Smooth muscle cell (in vitro differentiated cells): ENCODE measurements around the gene NFIB. TPM values are rescaled to one million over a fixed set of nuclear protein-coding genes. Genes with fewer than 3 reads are reported as not detected.

ENCODE experiments used
- DNase-seq: peaks from one replicate; lab custom pipeline; 2025; ENCODE audit not compliant: unreplicated experiment; lab: John Stamatoyannopoulos, UW
- H2AFZ ChIP-seq: fragments of 200-600 bp; sonication (generic); 2 replicates; pipeline ENCODE4 v1.6.0; 2016; ENCODE audit warnings: antibody characterized with exemption, low read depth, mild to moderate bottlenecking
- H3F3A ChIP-seq: fragments of 200-600 bp; sonication (generic); 2 replicates; pipeline ENCODE4 v1.6.0; 2017; ENCODE audit warnings: antibody characterized with exemption, low read depth
- H3K27ac ChIP-seq: fragments of 200-600 bp; sonication (generic); 2 replicates; pipeline ENCODE4 v1.5.1; 2016; ENCODE audit warnings: low read depth, mild to moderate bottlenecking
- H3K27me3 ChIP-seq: fragments of 200-600 bp; sonication (generic); 2 replicates; pipeline ENCODE4 v1.6.1; 2016; ENCODE audit warnings: low read depth, mild to moderate bottlenecking
- H3K36me3 ChIP-seq: fragments of 200-600 bp; sonication (generic); 2 replicates; pipeline ENCODE4 v1.5.1; 2016; ENCODE audit warnings: low read depth
- H3K4me1 ChIP-seq: fragments of 200-600 bp; sonication (generic); 2 replicates; pipeline ENCODE4 v1.5.1; 2016; ENCODE audit warnings: low read depth
- H3K4me2 ChIP-seq: fragments of 200-600 bp; sonication (generic); 2 replicates; pipeline ENCODE4 v1.6.0; 2016; ENCODE audit warnings: mild to moderate bottlenecking
- H3K4me3 ChIP-seq: fragments of 200-600 bp; sonication (generic); 2 replicates; pipeline ENCODE4 v1.5.1; 2016; ENCODE audit warnings: mild to moderate bottlenecking
- H3K79me2 ChIP-seq: fragments of 200-600 bp; sonication (generic); 2 replicates; pipeline ENCODE4 v1.6.0; 2016; ENCODE audit warnings: low read depth, mild to moderate bottlenecking
- H3K9ac ChIP-seq: fragments of 200-600 bp; sonication (generic); 2 replicates; pipeline ENCODE4 v1.6.0; 2016; ENCODE audit warnings: low read depth
- H3K9me3 ChIP-seq: fragments of 200-600 bp; sonication (generic); replicated peaks from 2 replicates; pipeline ENCODE4 v1.5.1; 2016; ENCODE audit warnings: low read depth
- H4K20me1 ChIP-seq: fragments of 200-600 bp; sonication (generic); 2 replicates; pipeline ENCODE4 v1.6.0; 2016; ENCODE audit warnings: low read depth
- WGBS: methylation state at CpG from one replicate; pipeline ENCODE4 v1.1.7; 2016; ENCODE audit warnings: low lambda C conversion rate; 5-methylcytosine and 5-hydroxymethylcytosine counted together
- polyA plus RNA-seq: library from polyadenylated mRNA; unstranded; fragments of >200 nt; fragmentation: Nextera tagmentation; extraction: Ambion mirVana; gene quantifications from 2 replicates; pipeline ENCODE4 v1.2.1, GENCODE V29; 2016
- total RNA-seq: library from RNA; depleted of rRNA; stranded (reverse); fragments of >200 nt; gene quantifications from 2 replicates; pipeline ENCODE4 v1.2.3, GENCODE V29; 2014
- TF ChIP-seq, protein P1 (sequence below): fragments of 200-600 bp; sonication (generic); IDR thresholded peaks from 2 replicates; pipeline ENCODE4 v1.5.1; 2017; ENCODE audit warnings: borderline replicate concordance, mild to moderate bottlenecking, antibody characterized with exemption; ENCODE audit not compliant: insufficient read depth, poor library complexity, severe bottlenecking

NFIB gene
- total and polyA plus RNA-seq, 2 experiments from 2014 or later: 0.93 to 1.7 TPM

DNA sequence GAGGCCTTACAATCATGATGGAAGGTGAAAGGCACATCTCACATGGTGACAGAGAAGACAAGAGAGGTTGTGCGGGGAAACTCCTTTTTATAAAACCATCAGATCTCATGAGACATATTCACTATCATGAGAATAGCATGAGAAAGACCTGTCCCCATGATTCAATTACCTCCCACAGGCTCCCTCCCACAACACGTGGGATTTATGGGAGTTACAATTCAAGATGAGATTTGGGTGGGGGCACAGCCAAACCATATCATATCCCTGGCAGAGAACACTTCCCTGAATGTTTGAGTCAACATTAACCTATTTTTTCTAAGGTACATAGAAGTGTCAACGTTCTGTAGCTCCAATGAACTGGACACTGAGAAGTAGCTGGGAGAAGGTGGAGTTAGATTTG, 280.9 kb downstream of the NFIB start:
- 92% methylated on average over 3 of the region's 3 CpGs for WGBS
- H3K27me3 ChIP-seq: no peaks in the 10 kb centered on the region

More for the DNA sequence above, 280.9 kb downstream of the NFIB start:
- Histone ChIP-seq H3K4me1 (peaks cover 7% of the 10 kb centered on the region), H3K4me2 (no peak overlapping the region), H2AFZ (no peak overlapping the region), H3K9ac (no peak overlapping the region), H3K36me3 (no peaks in the 10 kb centered on the region), H3K9me3 (no peaks in the 10 kb centered on the region), H3K4me3 (no peak overlapping the region), H3K79me2 (no peaks in the 10 kb centered on the region), H3F3A (no peaks in the 10 kb centered on the region), H4K20me1 (no peaks in the 10 kb centered on the region), H3K27ac (no peak overlapping the region)
- DNase-seq: no peak
- TF ChIP-seq, protein P1, sequence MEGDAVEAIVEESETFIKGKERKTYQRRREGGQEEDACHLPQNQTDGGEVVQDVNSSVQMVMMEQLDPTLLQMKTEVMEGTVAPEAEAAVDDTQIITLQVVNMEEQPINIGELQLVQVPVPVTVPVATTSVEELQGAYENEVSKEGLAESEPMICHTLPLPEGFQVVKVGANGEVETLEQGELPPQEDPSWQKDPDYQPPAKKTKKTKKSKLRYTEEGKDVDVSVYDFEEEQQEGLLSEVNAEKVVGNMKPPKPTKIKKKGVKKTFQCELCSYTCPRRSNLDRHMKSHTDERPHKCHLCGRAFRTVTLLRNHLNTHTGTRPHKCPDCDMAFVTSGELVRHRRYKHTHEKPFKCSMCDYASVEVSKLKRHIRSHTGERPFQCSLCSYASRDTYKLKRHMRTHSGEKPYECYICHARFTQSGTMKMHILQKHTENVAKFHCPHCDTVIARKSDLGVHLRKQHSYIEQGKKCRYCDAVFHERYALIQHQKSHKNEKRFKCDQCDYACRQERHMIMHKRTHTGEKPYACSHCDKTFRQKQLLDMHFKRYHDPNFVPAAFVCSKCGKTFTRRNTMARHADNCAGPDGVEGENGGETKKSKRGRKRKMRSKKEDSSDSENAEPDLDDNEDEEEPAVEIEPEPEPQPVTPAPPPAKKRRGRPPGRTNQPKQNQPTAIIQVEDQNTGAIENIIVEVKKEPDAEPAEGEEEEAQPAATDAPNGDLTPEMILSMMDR: no peak
